ENCODE results near the gene RBBP7. TPM values are rescaled to one million over a fixed set of nuclear protein-coding genes. Genes with fewer than 3 reads are reported as not detected.

RBBP7 gene
- total RNA-seq (2014; rRNA removed; shearing (Covaris generic)): 100 and 103 TPM in 2 replicates

GRCh38 chrX:16870095-16870861, at the start of gene RBBP7:
TSS of gene RBBP7 (minus strand) at chrX:16870362. CDS start at chrX:16870053, 309 bp downstream.
- peak; percentile 91 for DNase-seq (ENCODE audit: low read depth)

- no peak for DNase-seq (ENCODE audit: low read depth)
These were observed 48.8 kb upstream of the RBBP7 start for GRCh38 chrX:16918979-16919378.

GRCh38 chrX:16917120-16917519, 47.0 kb upstream of the RBBP7 start:
- DNase-seq (ENCODE audit: low read depth): no peak

- DNase-seq (ENCODE audit: low read depth): no peak
These were observed 46.4 kb upstream of the RBBP7 start for GRCh38 chrX:16916561-16916960.

GRCh38 chrX:16914058-16914457, 43.9 kb upstream of the RBBP7 start:
- no peak for DNase-seq (ENCODE audit: low read depth)

GRCh38 chrX:16910376-16910775, 40.2 kb upstream of the RBBP7 start:
- no peak for DNase-seq (ENCODE audit: low read depth)

- no peak for DNase-seq (ENCODE audit: low read depth)
These were observed 33.3 kb upstream of the RBBP7 start for GRCh38 chrX:16903274-16904022.

- no peak for DNase-seq (ENCODE audit: low read depth)
These were observed 27.3 kb upstream of the RBBP7 start for GRCh38 chrX:16897445-16897844.

- DNase-seq (ENCODE audit: low read depth): peak; percentile 64
These were observed 22.6 kb upstream of the RBBP7 start for GRCh38 chrX:16892504-16893362.

GRCh38 chrX:16885628-16886027, 15.5 kb upstream of the RBBP7 start:
- no peak for DNase-seq (ENCODE audit: low read depth)

GRCh38 chrX:16883487-16883804, 13.3 kb upstream of the RBBP7 start:
- DNase-seq (ENCODE audit: low read depth): no peak

- DNase-seq (ENCODE audit: low read depth): peak; percentile 66
These were observed 12.7 kb upstream of the RBBP7 start for GRCh38 chrX:16882702-16883486.

GRCh38 chrX:16882169-16882568, 12.0 kb upstream of the RBBP7 start:
- peak; percentile 20 for DNase-seq (ENCODE audit: low read depth)

- no peak for DNase-seq (ENCODE audit: low read depth)
These were observed 6.5 kb upstream of the RBBP7 start for GRCh38 chrX:16876696-16877095.

GRCh38 chrX:16874458-16875095, 4.4 kb upstream of the RBBP7 start:
- no peak for DNase-seq (ENCODE audit: low read depth)

GRCh38 chrX:16873106-16873505, 2.9 kb upstream of the RBBP7 start:
- no peak for DNase-seq (ENCODE audit: low read depth)

GRCh38 chrX:16870862-16871815, 977 bp upstream of the RBBP7 start:
- peak; percentile 5 for DNase-seq (ENCODE audit: low read depth)

- peak; percentile 48 for DNase-seq (ENCODE audit: low read depth)
These were observed 618 bp downstream of the RBBP7 start for GRCh38 chrX:16869393-16870094.

- DNase-seq (ENCODE audit: low read depth): no peak
These were observed 1.2 kb downstream of the RBBP7 start for GRCh38 chrX:16868920-16869319.
